ENCODE measurements around the gene LDLRAD3. TPM values are rescaled to one million over a fixed set of nuclear protein-coding genes. Genes with fewer than 3 reads are reported as not detected.
A peak's percentile ranks its signal among the peaks of the same experiment; 100 is the strongest.

LDLRAD3 gene
- total RNA-seq, 1 experiment from 2014 or later = 28.1 TPM

DNA sequence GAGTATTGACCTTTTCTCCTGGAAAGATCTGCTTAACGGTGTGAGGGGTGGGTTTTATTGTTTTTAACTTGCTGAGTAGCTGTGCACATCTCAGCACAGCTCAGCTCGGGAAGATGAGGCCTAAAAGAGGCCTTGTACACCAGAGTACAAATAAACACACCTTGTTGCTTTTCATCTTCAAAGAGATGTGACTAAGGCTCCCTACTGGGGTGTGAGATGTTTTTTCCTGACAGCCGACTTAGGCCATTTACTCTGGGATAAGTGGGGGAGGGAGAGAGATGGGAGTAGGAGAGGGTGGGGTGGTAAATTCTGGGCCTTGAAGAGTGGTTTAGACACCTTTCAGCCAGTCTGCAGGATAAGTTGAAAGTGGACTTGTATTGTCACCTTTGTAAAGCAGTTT lies 2.9 kb downstream of the LDLRAD3 start:
- no TSS peak for BruUV-seq (replicated peaks)
- Histone ChIP-seq H3K9me3 (ENCODE audit: control insufficient read depth, insufficient read depth, low read depth, low read length) (no peaks in the 10 kb centered on the region), H3K36me3 (ENCODE audit: control insufficient read depth, insufficient read depth, low read length) (no peaks in the 10 kb centered on the region), H3K4me3 (ENCODE audit: low read depth in 2 of 2, low read length in 2 of 2) (no peak overlapping the region), H3K27me3 (ENCODE audit: control insufficient read depth, insufficient read depth, low read length) (no peaks in the 10 kb centered on the region), H3K27ac (ENCODE audit: low read length) (peak overlapping the region; percentile 25), H3K4me1 (ENCODE audit: control insufficient read depth, insufficient read depth, low read length) (peaks cover 35% of the 10 kb centered on the region)
- in situ Hi-C loops (cut with HindIII; ENCODE audit: low pct_unique_long_range_greater_than_20kb, low sequenced_read_pairs) (no loop called here), intact Hi-C loops (cut with micrococcal nuclease; ENCODE audit: unreplicated experiment) (loop anchor here (10.0 kb wide), 1 partner anchor 122 kb away; no protein-coding TSS in a partner anchor)
- TF ChIP-seq TCF7L2 (IDR thresholded peaks at IDR 0.05; ENCODE audit: low read depth, low read length) = 0 out of 2 replicates have a peak, but pooled peaks have one; percentile 12
- no peak for TF ChIP-seq POLR2AphosphoS5 (IDR thresholded peaks at IDR 0.05; ENCODE audit: low read depth, low read length)
- no peak for DNase-seq (ENCODE audit: low read depth, low spot score)
- no peak for ATAC-seq
- POLR2A ChIA-PET = interaction anchor here (0.7 kb wide), 1 partner anchor 49 kb away, joined by 8 read pairs; no protein-coding TSS in a partner anchor
- CTCF ChIA-PET = no interaction called here

GRCh38 chr11:35947437-35947836 lies 3.6 kb downstream of the LDLRAD3 start:
- TSS peak; percentile 58 for BruUV-seq (replicated peaks)
- Histone ChIP-seq H3K4me1 (ENCODE audit: control insufficient read depth, insufficient read depth, low read length) (peaks cover 35% of the 10 kb centered on the region), H3K4me3 (ENCODE audit: low read depth in 2 of 2, low read length in 2 of 2) (no peak overlapping the region), H3K27ac (ENCODE audit: low read length) (no peak overlapping the region), H3K27me3 (ENCODE audit: control insufficient read depth, insufficient read depth, low read length) (no peaks in the 10 kb centered on the region), H3K9me3 (ENCODE audit: control insufficient read depth, insufficient read depth, low read depth, low read length) (no peaks in the 10 kb centered on the region), H3K36me3 (ENCODE audit: control insufficient read depth, insufficient read depth, low read length) (no peaks in the 10 kb centered on the region)
- ATAC-seq (no peak), DNase-seq (ENCODE audit: low read depth, low spot score) (no peak)
- TF ChIP-seq REST (IDR thresholded peaks at IDR 0.05; ENCODE audit: insufficient read depth in 1 of 2, low read depth in 2 of 2, low read length in 1 of 2) (no peak), SIN3A (IDR thresholded peaks at IDR 0.05; ENCODE audit: borderline replicate concordance, insufficient read depth, low read depth, low read length) (no peak), POLR2AphosphoS5 (IDR thresholded peaks at IDR 0.05; ENCODE audit: low read depth, low read length) (no peak), CTCF (IDR thresholded peaks at IDR 0.05) (no peak), TCF7L2 (IDR thresholded peaks at IDR 0.05; ENCODE audit: low read depth, low read length) (no peak)
- CTCF ChIA-PET = interaction anchor here (0.7 kb wide), 1 partner anchor 558 kb away, joined by 3 read pairs; no protein-coding TSS in a partner anchor
- in situ Hi-C loops (cut with HindIII; ENCODE audit: low pct_unique_long_range_greater_than_20kb, low sequenced_read_pairs) = no loop called here
- POLR2A ChIA-PET = interaction anchor here (0.7 kb wide), 1 partner anchor 49 kb away, joined by 8 read pairs; no protein-coding TSS in a partner anchor
- intact Hi-C loops (cut with micrococcal nuclease; ENCODE audit: unreplicated experiment) = loop anchor here (10.0 kb wide), 1 partner anchor 123 kb away; no protein-coding TSS in a partner anchor

GRCh38 chr11:35949242-35949641 lies 5.4 kb downstream of the LDLRAD3 start:
- ChIA-PET CTCF (interaction anchor here (0.8 kb wide), 1 partner anchor 127 kb away, joined by 4 read pairs; no protein-coding TSS in a partner anchor), POLR2A (no interaction called here)
- no peaks in the 10 kb centered on the region for H3K9me3 ChIP-seq (ENCODE audit: control insufficient read depth, insufficient read depth, low read depth, low read length)
- ATAC-seq (no peak), DNase-seq (ENCODE audit: low read depth, low spot score) (no peak)
- no peaks in the 10 kb centered on the region for H3K36me3 ChIP-seq (ENCODE audit: control insufficient read depth, insufficient read depth, low read length)
- in situ Hi-C loops (cut with HindIII; ENCODE audit: low pct_unique_long_range_greater_than_20kb, low sequenced_read_pairs) (no loop called here), intact Hi-C loops (cut with micrococcal nuclease; ENCODE audit: unreplicated experiment) (loop anchor here (10.0 kb wide), 1 partner anchor 124 kb away; no protein-coding TSS in a partner anchor)
- BruUV-seq (replicated peaks) = no TSS peak
- no peaks in the 10 kb centered on the region for H3K27me3 ChIP-seq (ENCODE audit: control insufficient read depth, insufficient read depth, low read length)
- no peak overlapping the region for H3K4me3 ChIP-seq (ENCODE audit: low read depth in 2 of 2, low read length in 2 of 2)
- H3K4me1 ChIP-seq (ENCODE audit: control insufficient read depth, insufficient read depth, low read length) = peaks cover 32% of the 10 kb centered on the region
- no peak for TF ChIP-seq REST (IDR thresholded peaks at IDR 0.05; ENCODE audit: insufficient read depth in 1 of 2, low read depth in 2 of 2, low read length in 1 of 2)
- TF ChIP-seq SIN3A (IDR thresholded peaks at IDR 0.05; ENCODE audit: borderline replicate concordance, insufficient read depth, low read depth, low read length) = no peak
- no peak for TF ChIP-seq TCF7L2 (IDR thresholded peaks at IDR 0.05; ENCODE audit: low read depth, low read length)
- no peak for TF ChIP-seq CTCF (IDR thresholded peaks at IDR 0.05)
- TF ChIP-seq POLR2AphosphoS5 (IDR thresholded peaks at IDR 0.05; ENCODE audit: low read depth, low read length) = no peak
- no peak overlapping the region for H3K27ac ChIP-seq (ENCODE audit: low read length)

Measured in Panc1 (cell line).